GM19240 (cell line): Measurements from ENCODE around the gene KIDINS220.
A peak's percentile ranks its signal among the peaks of the same experiment; 100 is the strongest.

Experiments used
- DNase-seq: peaks from one replicate; pipeline ENCODE4 v3.0.0; 2011; ENCODE audit warnings: low spot score; ENCODE audit not compliant: insufficient read length

KIDINS220 gene

DNA sequence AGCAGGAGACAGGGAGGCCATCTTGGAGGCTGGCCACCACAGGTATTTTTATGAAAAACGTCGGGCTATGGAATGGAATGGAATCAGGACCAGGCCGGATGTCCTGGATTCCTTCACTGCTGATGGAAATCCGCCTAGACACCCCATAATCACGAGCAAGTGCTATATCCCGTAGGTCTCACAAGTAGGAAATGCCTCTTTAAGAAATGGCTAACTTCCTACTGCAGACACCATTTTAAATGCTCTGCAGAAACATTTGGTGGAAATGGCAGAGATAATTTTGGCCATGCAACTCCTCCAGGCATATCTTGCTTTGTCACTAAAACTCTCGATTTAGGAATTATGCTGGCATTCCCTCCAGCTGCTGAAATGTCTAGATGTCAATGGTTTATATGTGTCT lies 137.6 kb downstream of the KIDINS220 start:
- DNase-seq = no peak

DNA sequence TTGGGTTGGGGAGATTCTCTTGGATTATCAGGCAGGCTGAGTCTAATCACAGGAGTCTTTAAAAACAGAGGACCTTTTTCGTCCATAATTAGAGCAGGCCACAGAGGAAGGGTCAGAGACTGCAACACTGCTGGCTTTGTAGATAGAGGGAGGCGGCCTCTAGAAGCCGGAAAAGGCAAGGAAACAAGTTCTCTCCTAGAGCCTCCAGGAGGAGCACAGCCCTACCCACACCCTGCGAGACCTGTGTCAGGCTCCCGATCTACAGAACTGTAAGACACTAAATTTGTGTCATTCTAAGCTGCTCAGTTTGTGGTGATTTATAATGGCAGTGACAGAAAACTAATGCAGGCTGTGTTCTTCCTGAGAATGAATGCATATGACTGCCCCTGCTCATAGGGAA lies 140.2 kb downstream of the KIDINS220 start:
- DNase-seq = no peak

DNA sequence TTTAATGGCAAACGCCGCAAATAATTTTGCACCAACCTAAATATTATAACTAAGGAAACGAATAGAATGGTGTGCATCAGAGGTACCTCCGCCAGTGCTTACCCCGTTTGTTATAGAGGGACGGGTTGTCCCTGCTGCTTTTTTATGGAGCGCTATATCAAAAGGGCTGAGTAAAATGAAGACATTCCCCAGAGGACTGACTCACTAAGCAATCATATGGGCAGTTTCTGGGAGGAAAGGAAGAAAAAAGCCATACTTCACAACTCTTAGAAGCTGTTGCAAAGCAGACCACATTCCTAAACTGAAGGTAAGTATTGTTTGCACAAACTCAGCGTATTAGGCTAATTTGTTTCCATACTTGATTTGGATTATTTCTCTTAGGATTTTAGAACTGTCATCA lies 142.7 kb downstream of the KIDINS220 start:
- DNase-seq = no peak

DNA sequence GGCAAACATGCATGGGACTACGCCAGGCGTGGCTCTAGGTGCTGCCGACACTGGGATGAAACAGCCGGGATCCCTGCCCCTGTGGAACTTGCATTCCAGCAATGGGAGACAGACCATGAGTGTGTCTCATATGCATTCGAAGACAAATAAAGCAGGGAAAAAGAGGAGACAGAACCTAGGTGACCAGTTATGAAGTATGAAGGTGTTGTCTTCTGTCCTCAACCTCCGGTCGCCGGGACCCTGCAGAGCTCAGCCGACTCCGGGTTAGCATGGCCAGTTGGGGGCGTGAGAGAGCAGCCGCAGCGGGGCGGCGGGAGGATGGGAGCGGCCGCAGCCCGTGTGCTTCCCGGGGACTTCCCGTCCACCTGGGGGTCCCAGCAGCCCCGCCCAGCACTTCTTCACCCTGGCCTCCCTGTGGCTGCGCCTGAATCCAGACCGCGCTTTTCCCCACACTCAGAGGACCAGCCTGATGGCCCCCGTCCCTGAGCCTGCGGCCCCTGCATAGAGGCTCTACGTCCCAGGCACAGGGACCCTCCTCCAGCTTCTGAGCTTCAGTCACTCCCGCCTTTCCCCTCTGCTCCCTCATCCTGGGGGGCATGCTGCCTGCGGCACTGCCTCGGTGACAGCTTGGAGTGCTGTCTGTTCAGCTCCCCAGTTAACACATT lies 144.1 kb downstream of the KIDINS220 start:
- no peak for DNase-seq

DNA sequence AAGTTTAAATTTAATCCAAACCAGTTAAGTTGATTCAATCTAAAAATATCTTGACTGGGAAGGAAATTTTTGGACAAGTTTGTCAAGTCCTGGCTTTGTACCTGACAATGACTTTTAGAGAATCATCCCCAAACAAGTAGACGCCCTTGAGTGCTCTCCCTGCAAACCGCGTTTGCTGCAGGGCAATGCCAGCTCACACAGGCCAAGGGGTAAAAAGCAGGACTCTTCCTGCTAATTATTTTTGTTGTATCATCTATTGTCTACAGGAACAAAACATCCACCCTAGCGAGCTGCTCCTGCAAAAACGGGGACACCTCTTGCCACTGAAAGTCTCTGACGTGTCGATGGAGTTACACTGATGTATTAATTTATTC lies 144.6 kb downstream of the KIDINS220 start:
- DNase-seq = no peak

DNA sequence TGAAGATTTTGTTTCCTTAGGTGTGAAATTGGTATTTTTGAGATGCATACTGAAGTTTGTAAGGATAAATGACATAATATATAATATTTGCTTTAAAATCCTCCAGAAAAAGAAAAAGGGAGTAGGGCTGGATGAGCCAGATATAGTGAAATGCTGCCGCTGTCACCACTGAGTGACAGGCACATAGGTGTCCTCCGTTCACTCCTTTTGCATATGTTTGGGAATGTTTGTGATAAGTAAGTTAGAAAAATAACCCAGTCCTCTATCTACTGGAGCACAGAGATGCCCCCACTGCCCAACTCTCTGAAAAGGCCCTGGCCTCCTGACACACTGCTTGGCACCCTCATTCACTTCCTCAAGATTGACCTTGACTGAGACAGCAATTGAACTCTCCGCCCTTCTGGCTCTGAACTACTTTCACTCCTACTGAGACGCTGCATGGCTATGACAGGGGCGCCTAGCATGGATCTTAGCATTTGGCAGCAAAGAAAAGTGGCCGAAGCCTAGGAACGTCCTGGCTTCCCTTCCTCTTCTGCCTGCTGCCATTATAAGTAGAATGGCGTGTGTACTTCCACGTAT lies 145.5 kb downstream of the KIDINS220 start:
- DNase-seq = no peak

DNA sequence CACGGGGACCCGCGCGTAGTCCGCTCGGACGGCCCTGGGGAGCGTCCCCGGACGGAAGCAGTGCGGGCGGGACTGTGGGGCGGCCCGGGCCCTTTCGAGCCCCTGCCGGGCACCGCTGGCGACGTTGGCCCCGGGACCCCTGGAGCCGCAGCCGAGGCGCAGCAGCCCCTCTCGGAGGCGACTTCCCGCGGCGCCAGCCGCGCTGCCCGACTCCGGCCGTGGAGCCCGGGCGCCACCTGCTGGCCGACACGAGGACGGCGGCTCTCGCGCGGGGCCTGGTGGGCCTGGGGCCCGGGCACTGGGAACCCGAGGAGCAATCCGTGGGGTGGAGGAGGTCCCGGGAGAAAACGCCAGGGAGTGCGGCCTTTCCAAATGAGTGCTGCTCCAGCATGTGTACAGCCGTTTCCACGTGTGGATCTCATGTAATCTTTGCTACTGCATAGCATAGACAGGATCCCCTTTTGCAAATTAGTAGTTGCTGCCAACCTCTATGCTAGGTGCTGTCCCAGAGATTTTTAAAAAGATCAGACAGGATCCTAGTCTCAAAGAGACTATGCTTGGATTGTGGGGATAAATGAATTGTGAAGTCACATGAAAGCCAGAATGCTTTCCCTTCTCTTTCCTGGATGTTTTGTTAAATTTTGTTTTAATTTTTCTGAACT lies 151.6 kb downstream of the KIDINS220 start:
- DNase-seq = peak; percentile 66

DNA sequence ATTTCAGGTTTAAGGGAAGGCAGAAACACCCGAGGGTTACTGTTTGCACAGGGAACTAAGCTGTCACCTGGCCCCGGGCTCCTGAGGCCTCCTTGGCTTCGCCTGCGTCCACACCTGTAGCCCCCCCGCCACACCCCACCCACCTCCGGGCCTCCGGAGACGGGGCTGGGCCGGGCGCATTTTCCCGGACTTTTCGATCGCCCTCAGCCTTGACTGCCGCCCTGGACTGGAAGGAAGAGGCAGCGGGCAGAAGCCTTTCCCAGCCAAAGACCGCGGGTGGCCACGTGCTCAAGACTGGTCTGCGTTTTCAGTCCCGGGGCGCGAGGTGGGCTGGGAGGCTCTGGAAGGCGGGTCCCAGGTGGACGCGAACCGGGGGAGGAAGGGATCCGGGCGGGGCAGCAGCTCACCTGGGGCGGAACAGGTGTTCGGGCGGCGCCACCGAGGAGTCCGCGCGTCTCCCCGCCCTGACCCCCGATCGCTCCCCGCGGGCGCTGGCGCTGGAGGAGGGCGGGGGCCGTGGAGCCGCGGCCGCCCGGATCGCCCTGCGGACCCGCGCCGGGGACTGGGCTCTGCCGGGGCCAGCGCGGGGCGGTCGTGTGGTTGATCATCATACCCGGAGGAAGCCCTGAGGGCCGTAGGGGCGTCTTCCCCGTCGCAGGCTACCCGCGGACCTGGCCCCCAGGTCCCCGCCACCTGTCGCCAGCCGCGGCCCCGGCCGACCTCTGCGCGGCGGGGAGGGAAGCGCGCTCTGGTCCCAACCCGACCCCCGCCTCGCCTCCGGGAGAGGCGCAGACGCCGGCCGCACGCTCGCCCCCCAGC lies 152.3 kb downstream of the KIDINS220 start:
- no peak for DNase-seq

DNA sequence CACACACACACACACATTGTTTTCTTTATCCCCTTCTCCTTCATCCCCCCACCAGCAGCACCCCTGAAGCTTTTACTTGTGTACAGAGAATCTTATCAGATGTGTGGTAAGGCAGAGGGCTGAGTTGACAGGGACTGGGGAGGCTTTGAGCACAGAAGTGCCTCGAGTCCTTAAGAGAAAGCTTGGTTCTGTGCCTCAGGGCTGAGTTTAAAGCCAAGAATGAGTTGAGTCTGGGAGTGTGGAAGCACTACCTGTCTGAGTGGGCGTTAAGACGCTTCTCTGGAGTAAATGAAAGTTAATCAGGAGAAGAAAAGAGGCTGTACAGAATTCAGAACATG lies 152.9 kb downstream of the KIDINS220 start:
- no peak for DNase-seq

DNA sequence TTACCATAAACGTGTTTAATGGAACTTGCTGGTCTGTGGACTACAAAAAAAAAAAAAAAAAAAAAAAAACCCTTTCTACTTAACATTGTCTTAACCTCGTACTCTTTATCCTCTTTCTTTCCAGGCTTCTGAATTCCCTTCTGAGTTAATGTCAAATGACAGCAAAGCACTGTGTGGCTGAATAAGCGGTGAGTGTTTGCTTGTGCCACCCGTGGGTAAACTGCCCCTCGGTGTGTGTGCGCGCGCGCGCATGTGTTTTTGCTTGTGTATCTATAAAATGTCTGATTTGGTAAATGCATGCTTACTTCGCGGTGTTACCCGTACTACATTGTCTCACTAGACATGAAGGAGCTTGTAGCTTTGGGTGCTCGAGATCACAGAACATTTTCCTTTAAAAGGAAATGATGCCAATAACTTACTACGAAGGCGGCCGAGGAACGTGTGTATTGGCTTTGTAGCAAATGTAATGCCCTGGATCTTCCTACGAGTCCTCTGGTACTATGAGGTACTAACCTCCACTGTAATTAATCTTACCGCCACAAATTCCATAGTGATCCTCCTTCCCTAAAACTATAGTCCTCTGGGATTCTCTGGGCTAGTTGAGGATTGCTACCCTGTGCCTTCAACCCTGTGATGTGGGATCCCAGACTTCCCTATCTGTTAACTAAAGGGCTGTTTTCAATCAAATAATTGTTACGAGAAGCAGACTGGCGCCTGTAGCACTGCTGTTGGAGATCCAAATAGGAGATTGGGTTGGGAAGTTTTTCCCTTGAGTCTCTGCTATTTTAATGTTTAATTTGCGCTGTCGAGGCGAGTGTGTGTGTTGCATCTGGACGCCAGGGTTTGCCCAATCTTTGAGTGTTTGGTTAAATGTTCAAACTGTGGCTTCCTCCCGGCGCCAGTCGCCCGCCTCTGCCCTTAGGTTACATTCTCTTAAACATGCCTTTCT lies 154.4 kb downstream of the KIDINS220 start:
- no peak for DNase-seq

DNA sequence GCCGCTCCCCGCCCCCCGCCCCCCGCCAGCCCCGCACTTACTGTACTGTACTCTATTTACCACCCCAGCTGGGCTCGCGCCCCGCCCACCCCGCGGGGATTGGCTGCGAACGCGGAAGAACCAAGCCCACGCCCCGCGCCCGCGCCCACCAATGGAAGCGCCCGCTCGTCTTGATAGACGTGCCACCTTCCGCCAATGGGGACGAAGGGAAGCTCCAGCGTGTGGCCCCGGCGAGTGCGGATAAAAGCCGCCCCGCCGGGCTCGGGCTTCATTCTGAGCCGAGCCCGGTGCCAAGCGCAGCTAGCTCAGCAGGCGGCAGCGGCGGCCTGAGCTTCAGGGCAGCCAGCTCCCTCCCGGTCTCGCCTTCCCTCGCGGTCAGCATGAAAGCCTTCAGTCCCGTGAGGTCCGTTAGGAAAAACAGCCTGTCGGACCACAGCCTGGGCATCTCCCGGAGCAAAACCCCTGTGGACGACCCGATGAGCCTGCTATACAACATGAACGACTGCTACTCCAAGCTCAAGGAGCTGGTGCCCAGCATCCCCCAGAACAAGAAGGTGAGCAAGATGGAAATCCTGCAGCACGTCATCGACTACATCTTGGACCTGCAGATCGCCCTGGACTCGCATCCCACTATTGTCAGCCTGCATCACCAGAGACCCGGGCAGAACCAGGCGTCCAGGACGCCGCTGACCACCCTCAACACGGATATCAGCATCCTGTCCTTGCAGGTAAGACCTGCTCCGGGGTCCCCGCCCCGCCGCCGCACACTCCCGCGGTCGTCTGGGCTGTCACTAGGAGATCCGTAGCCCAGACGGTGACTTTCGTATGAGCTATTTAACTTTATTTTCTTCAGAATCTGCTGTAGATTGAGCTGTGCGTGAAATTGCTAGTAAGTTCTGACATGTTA lies 155.4 kb downstream of the KIDINS220 start, which contains the start of gene ID2:
Gene ID2 (plus strand): TSS at position 271 of the 907 bp plus-strand sequence. CDS start 110 bp downstream, at position 381.
- peak; percentile 96 for DNase-seq

DNA sequence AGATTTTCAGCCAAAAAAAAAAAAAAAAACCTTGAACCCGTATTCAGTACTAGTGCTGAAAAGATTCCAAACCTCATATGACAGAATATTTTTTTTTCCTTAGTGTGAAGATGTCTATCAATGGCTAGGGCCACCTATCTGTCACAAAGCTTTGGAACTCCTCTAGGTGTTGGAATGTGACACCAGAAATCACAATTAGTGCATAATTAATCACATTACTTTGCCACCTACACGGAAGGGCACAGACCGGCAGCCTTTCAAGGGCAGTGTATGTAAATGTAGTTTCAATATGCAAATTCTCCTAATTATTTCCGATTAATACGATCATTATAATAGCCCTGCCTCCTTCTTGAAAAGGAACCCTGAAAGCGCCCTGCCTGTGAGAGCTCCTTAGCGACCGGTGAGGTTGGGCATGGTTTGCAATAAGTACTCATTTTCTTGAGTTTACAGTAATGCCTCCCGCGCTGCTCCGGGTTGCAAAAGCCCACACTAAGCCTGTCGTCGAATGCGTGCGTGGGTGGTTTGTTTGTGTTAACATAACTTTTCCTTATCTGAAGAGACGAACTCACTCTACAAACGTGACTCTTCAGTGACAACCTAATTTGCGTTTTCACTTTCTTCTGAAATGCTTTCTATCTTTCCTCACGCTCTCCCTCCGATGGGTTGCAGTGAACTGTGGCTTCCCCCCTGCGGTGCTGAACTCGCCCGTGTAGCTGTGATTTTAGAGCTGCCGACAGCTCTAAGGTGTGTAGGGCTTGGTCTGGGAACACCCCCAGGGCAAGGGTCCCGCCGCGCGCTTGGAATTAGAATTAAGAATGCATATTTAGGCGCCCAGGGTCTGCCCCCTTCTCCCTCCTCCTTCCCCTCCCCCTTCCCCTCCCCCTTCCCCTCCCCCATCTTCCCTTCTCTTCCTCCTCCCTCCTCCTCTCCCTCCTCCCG lies 156.3 kb downstream of the KIDINS220 start:
- DNase-seq = peak; percentile 52

DNA sequence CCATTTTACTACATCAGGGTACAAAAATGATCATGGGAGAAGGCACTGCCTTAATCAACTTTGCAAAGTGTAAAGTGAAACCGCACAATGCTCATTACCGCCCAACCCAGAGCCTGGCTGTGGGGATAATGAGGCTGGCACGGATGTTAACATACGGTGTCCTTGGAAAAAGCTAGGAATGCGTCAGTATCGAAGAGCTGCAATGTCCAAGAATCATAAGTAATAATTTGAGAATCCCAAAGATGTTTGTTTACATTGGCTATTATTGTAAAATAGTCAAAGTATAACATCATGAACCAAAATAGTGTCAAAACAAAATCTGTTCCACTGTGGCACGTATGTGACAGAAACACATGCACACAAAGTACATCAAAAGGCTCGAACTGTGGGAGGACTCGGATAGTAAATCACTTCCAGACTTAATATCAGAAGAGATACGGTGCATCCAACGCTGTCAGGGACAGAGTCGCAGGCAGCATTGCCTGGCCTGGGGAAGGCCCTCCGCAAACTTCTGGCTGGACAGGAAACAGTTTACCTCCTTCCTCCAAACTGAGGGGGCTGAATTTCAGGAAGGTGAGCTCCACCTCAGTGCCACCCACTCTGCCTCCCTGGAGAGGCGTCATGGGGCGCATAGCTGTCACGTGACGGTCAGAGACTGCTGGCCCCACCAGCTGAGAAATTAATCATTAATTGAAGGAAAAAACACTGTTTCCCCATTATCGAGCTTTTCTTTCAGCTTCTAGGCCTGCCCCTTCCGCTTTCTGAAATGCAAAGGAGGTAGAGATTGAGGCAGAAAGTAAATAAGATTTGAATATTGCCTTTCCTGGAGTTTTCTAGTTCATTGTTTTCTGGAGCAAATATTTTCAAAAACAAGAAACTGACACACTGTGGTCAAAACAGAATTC lies 157.3 kb downstream of the KIDINS220 start:
- DNase-seq = no peak

DNA sequence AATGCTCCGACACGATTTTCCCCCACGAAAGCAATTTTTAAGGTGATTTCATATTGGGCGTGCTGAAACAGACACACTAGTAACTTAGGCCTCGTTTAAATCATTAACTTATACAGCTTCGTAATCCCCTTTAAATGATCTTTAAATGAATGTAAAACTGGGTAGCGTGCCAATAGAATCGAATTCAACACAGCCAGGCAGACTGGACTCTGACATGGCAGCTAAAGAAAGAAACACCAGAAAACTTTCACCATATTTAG lies 157.9 kb downstream of the KIDINS220 start:
- DNase-seq = no peak
